SU-DHL-6 (cell line): Measurements from ENCODE around the gene KLF16.

Experiments used
- CTCF ChIP-seq: fragments of 200-600 bp; sonication (generic); IDR thresholded peaks from one replicate; pipeline ENCODE4 v1.5.1; 2017; ENCODE audit warnings: antibody characterized with exemption, mild to moderate bottlenecking, low read length, moderate library complexity; ENCODE audit not compliant: insufficient read depth, poor library complexity, severe bottlenecking
- EZH2phosphoT487 ChIP-seq: fragments of 200-600 bp; sonication (generic), shearing (Covaris generic); conservative IDR thresholded peaks from 2 replicates; pipeline ENCODE4 v1.6.1; 2018; ENCODE audit warnings: mild to moderate bottlenecking, antibody characterized with exemption, low read length, moderate library complexity, mixed read lengths

GRCh38 chr19:1823539-1824251, 39.7 kb downstream of the KLF16 start:
- TF ChIP-seq EZH2phosphoT487: no peak
- no peak for TF ChIP-seq CTCF
